HEK293T (cell line): ENCODE measurements around the gene CLDN9.

Source experiments
- ARNT ChIP-seq: fragments of 450-650 bp; IDR thresholded peaks from 2 replicates; pipeline ENCODE4 v1.6.1; 2017; ENCODE audit warnings: mild to moderate bottlenecking
- BHLHE40 ChIP-seq: fragments of 450-650 bp; IDR thresholded peaks from 2 replicates; pipeline ENCODE4 v1.6.1; 2016; ENCODE audit warnings: mild to moderate bottlenecking, moderate library complexity, borderline replicate concordance
- CTBP1 ChIP-seq: fragments of 450-650 bp; IDR thresholded peaks from 2 replicates; pipeline ENCODE4 v1.6.1; 2016; ENCODE audit warnings: borderline replicate concordance
- ELF4 ChIP-seq: fragments of 450-650 bp; IDR thresholded peaks from 2 replicates; pipeline ENCODE4 v1.6.1; 2017; ENCODE audit warnings: antibody characterized with exemption
- FOXA1 ChIP-seq: fragments of 450-650 bp; IDR thresholded peaks from 2 replicates; pipeline ENCODE4 v1.6.1; 2016; ENCODE audit warnings: mild to moderate bottlenecking
- FOXM1 ChIP-seq: fragments of 450-650 bp; IDR thresholded peaks from 2 replicates; pipeline ENCODE4 v1.6.1; 2017; ENCODE audit warnings: mild to moderate bottlenecking, borderline replicate concordance
- L3MBTL2 ChIP-seq: fragments of 450-650 bp; conservative IDR thresholded peaks from 2 replicates; pipeline ENCODE4 v1.6.1; 2016; ENCODE audit warnings: mild to moderate bottlenecking
- SP1 ChIP-seq: fragments of 450-650 bp; IDR thresholded peaks from 2 replicates; pipeline ENCODE4 v1.6.1; 2017
- SUZ12 ChIP-seq: fragments of 450-650 bp; IDR thresholded peaks from 2 replicates; pipeline ENCODE4 v1.6.1; 2016; ENCODE audit warnings: mild to moderate bottlenecking

- TF ChIP-seq CTBP1, result no peak
- TF ChIP-seq SUZ12, result no peak
- TF ChIP-seq BHLHE40, result no peak
- TF ChIP-seq L3MBTL2, result no peak
- TF ChIP-seq ARNT, result no peak
- no peak for TF ChIP-seq FOXA1
- no peak for TF ChIP-seq SP1
- no peak for TF ChIP-seq FOXM1
- TF ChIP-seq ELF4, result no peak
Observed at GRCh38 chr16:2975161-2975795, 37.4 kb upstream of the CLDN9 start.
